ENCODE data around the gene LMO7. TPM values are rescaled to one million over a fixed set of nuclear protein-coding genes. Genes with fewer than 3 reads are reported as not detected.

The LMO7 gene
- total and polyA plus RNA-seq, 2 of the 4 experiments (the other 2 are of a cell fraction): 266 to 367 TPM

- intact Hi-C loops (cut with micrococcal nuclease) (no loop called here), dilution Hi-C loops (cut with HindIII; ENCODE audit: low sequenced_read_pairs, unreplicated experiment) (no loop called here), in situ Hi-C loops (cut with MboI; ENCODE audit: low sequenced_read_pairs) (no loop called here)
- H3K4ac ChIP-seq (ENCODE audit: low read depth, low read length): peak overlapping the region; percentile 22; the same call in 1 of the 2 replicates
- H2AK9ac ChIP-seq (replicated peaks; ENCODE audit: low read depth, low read length, poor library complexity): no peak overlapping the region
- H3K56ac ChIP-seq (ENCODE audit: extremely low read depth, insufficient read depth, low read length): no peak overlapping the region
- peak overlapping the region; percentile 67 for H2BK5ac ChIP-seq (ENCODE audit: low read depth, low read length, poor library complexity, severe bottlenecking)
- H3K4me3 ChIP-seq (ENCODE audit: insufficient read depth, low read depth, low read length): no peak overlapping the region
- H4K8ac ChIP-seq (ENCODE audit: low read depth in 2 of 2, low read length in 2 of 2): peak overlapping the region in 1 of 2 experiments; percentile 52; a peak in 1 of 4 replicates
- peak overlapping the region; percentile 83; the same call in 1 of the 2 replicates for H4K5ac ChIP-seq (ENCODE audit: low read depth, low read length)
- H4K91ac ChIP-seq (ENCODE audit: insufficient read depth, low read depth, low read length): peak overlapping the region; percentile 28; the same call in 1 of the 2 replicates
- H3K18ac ChIP-seq (ENCODE audit: low read depth, low read length): peak overlapping the region; percentile 80
- no peak overlapping the region for H2BK20ac ChIP-seq (ENCODE audit: low read depth, low read length)
- ATAC-seq (ENCODE audit: low read depth) (peak; percentile 24), DNase-seq (peak; percentile 78)
- H3K4me1 ChIP-seq (ENCODE audit: control insufficient read depth, insufficient read depth, low read length): peaks cover 19% of the 10 kb centered on the region
- peak overlapping the region; percentile 29; the same call in 1 of the 2 replicates for H3K27ac ChIP-seq (ENCODE audit: insufficient read depth, low read length)
- H3K23ac ChIP-seq (ENCODE audit: low read depth, low read length): no peak overlapping the region
- H2BK15ac ChIP-seq (ENCODE audit: low read depth, low read length): no peak overlapping the region
- H2BK120ac ChIP-seq (ENCODE audit: low read depth, low read length): no peak overlapping the region; the same call in 1 of the 2 replicates
- no TSS peak for BruUV-seq (replicated peaks)
- TF ChIP-seq SMC3 (IDR thresholded peaks at IDR 0.05; ENCODE audit: low read depth, low read length) (no peak), RFX5 (IDR thresholded peaks at IDR 0.05; ENCODE audit: low read depth, low read length) (no peak), MAFK (IDR thresholded peaks at IDR 0.05; ENCODE audit: low read depth, low read length) (no peak), USF2 (IDR thresholded peaks at IDR 0.05; ENCODE audit: low read depth, low read length) (no peak), ELK1 (IDR thresholded peaks at IDR 0.05; ENCODE audit: borderline replicate concordance, low read depth, low read length) (no peak), CEBPB (IDR thresholded peaks at IDR 0.05; ENCODE audit: low read depth, low read length) (no peak), RCOR1 (IDR thresholded peaks at IDR 0.05; ENCODE audit: insufficient replicate concordance, low read length) (no peak), FOS (IDR thresholded peaks at IDR 0.05; ENCODE audit: low read depth, low read length) (no peak), CHD1 (IDR thresholded peaks at IDR 0.05; ENCODE audit: low read depth, low read length) (no peak), POLR2A (IDR thresholded peaks at IDR 0.05; ENCODE audit: low read depth, low read length) (no peak), BHLHE40 (IDR thresholded peaks at IDR 0.05; ENCODE audit: low read depth, low read length) (no peak), MXI1 (IDR thresholded peaks at IDR 0.05; ENCODE audit: borderline replicate concordance, low read depth, low read length) (no peak), MAZ (IDR thresholded peaks at IDR 0.05; ENCODE audit: borderline replicate concordance, low read depth, low read length) (no peak), RAD21 (IDR thresholded peaks at IDR 0.05; ENCODE audit: low read length) (no peak), NFE2L2 (IDR thresholded peaks at IDR 0.05; ENCODE audit: low read depth, low read length) (no peak)
- CTCF ChIA-PET: interaction anchor here (0.8 kb wide), 1 partner anchor 174 kb away, joined by 4 read pairs; no protein-coding TSS in a partner anchor
- peak overlapping the region; percentile 26; the same call in 1 of the 2 replicates for H3K4me2 ChIP-seq (ENCODE audit: low read depth, low read length)
- no peaks in the 10 kb centered on the region for H3K27me3 ChIP-seq (ENCODE audit: control insufficient read depth, insufficient read depth, low read length)
- H3K9me3 ChIP-seq (ENCODE audit: control insufficient read depth, insufficient read depth, low read length): no peaks in the 10 kb centered on the region
- no peak overlapping the region for H2AK5ac ChIP-seq (ENCODE audit: low read depth, low read length)
- H3K14ac ChIP-seq (replicated peaks; ENCODE audit: low read depth, low read length): peak overlapping the region; percentile 51; the same call in 1 of the 2 replicates
- peaks cover 17% of the 10 kb centered on the region; the same call in 1 of the 2 replicates for H4K20me1 ChIP-seq (ENCODE audit: insufficient read depth, low read length)
- peaks cover 18% of the 10 kb centered on the region for H3K9me1 ChIP-seq (ENCODE audit: insufficient read depth, low read length)
- no peak overlapping the region for H2AFZ ChIP-seq (replicated peaks; ENCODE audit: low read length, poor library complexity)
- POLR2A ChIA-PET (ENCODE audit: unreplicated experiment): no interaction called here
- peaks cover 14% of the 10 kb centered on the region for H3K36me3 ChIP-seq (ENCODE audit: control insufficient read depth, insufficient read depth, low read length)
- peaks cover 2 to 27% of the 10 kb centered on the region in 2 experiments; a peak in 3 of 4 replicates for H3K79me1 ChIP-seq (ENCODE audit: low read depth in 1 of 2, low read length in 2 of 2)
- H3K9ac ChIP-seq (ENCODE audit: low read depth, low read length): no peak overlapping the region
These were observed 225.7 kb downstream of the LMO7 start for GRCh38 chr13:75861786-75862185.
